ENCODE results near the gene COL26A1.
"Not testable (repeated sequence)": the region's sequence is repeated elsewhere in the genome, so short reads cannot be mapped to it uniquely, and the experiment has no call there.

Gene COL26A1

DNA sequence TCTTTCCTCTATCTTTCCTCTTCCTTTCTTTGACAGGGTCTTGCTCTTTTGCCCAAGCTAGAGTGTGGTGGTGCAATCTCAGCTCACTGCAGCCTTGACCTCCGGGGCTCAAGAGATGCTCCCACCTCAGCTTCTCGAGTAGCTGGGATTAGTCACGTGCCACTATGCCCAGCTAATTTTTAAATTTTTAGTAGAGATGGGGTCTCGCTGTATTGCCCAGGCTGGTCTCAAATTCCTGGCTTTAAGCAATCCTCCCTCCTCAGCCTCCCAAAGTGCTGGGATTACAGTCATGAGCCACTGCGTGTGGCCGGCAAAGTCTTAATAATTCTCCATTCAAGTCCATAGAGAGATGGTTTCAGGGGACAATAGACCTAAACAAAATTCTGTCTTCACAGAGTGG is 40.2 kb downstream of the COL26A1 start:
- no peak for DNase-seq

- DNase-seq = no peak
These were observed 42.9 kb downstream of the COL26A1 start for GRCh38 chr7:101405474-101406067.

DNA sequence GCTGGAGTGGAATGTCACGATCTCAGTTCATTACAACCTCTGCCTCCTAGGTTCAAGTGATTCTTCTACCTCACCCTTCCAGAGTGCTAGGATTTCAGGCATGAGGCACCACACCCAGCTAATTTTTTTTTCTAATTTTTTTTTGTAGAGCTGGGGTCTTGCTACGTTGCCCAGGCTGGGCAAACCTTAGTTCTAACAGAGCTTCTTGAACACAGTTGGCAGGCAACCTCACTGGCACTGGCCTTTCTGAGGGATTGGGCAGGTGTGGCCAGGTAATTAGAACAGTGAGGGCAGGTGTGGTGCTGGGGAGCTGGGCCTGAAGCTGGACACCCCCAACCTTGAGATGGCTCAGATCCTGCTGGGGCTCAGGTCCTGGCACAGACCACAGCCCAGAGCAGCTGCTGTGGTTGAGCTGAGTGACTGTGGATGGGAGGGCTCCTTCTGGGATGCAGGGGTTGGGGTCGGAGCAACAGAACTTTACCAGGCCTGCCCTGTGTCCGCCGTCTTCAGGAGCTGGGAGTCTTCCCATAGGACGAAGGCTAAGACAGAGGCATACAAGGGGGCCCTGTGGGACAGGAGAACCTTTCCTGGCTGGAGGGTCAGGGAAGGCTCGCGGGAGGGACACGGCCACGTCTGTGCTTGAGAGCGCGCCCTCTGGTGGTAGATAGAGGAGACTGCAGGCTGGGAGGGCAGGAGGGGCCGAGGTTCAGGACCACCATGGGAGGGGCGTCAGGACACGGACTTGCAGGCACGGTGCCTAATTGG is 48.2 kb downstream of the COL26A1 start:
- DNase-seq = no peak

GRCh38 chr7:101411508-101411874 is 48.8 kb downstream of the COL26A1 start:
- DNase-seq = no peak

DNA sequence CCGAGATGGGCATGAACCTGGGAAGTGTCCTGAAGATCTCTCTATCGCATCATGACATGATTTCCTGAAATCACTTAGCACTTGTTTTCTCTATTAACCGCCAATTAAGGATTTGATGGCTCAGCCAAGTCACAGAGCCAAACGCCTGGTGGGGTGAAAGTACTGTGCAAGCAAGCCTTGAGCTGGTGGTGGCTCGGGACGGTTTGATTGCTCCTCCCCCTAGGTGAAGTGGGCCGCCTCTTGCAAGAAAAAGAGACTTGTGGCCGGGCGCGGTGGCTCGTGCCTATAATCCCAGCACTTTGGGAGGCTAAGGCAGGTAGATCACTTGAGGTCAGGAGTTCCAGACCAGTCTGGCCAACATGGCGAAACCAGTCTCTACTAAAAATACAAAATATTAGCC is 50.3 kb downstream of the COL26A1 start:
- no peak for DNase-seq

GRCh38 chr7:101418694-101419093 is 56.0 kb downstream of the COL26A1 start:
- DNase-seq = no peak

DNA sequence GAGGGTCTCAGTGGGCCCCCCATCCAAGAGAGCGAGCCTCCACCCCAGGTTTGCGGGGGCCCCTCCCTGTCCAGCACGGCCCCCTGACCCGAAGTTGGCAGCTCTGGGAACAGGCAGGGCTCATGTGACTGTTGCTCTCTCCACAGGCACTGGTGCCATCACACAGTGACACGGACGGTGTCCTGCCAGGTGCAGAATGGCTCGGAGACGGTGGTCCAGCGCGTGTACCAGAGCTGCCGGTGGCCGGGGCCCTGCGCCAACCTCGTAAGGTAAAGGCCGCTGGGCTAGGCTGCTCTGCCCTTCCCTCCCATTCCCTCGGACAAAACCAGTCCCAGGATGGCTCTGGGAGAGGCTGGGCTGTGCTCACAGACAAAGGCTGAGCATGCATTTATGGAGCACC is 57.2 kb downstream of the COL26A1 start:
- no peak for DNase-seq

DNA sequence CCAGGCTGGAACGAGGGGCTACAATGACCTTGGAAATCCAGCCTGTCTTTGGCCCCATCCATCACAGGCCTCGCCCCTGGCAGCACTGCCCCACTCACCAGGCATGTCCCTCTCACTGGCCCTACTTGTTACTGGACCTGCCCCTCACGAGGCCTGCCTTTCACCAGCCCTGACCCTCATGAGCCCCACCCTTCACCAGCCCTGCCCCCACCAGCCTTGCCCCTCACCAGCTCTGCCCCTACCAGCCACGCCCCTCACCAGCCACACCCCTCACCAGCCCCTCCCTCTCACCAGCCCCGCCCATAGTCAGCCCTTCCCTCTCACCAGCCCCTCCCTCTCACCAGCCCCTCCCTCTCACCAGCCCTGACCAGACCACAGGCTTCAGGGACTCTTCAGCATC is 57.8 kb downstream of the COL26A1 start:
- DNase-seq = no peak

DNA sequence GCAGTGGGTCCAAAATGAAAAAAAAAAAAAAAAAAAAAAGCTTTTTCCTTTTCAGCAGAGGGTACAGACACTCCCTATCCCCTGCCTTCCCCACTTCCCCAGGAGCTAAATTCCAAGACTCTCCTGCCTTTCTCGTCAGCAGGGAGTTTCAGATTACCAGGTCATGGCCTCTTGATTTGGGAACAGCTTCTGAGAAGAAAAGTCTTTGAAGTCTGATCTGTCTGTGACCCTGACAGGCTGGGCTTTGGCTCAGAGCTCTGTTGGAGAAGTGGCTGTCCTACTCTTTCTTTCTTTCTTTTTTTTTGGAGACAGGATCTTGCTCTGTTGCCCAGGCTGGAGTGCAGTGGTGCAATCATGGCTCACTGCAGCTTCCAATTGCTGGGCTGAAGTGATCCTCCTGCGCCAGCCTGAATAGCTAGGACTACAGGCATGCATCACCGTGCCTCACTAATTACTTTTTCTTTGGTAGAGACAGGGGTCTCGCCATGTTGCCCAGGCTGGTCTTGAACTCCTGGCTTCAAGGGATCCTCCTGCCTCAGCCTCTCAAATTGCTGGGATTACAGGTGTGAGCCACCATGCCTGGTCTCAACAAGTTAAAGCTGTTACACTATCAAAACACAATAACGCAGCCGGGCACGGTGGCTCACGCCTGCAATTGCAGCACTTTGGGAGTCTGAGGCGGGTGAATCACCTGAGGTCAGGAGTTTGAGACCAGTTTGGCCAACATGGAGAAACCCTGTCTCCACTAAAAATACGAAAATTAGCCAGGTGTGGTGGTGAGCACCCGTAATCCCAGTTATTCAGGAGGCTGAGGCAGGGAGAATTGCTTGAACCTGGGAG is 59.9 kb downstream of the COL26A1 start:
- no peak for DNase-seq

DNA sequence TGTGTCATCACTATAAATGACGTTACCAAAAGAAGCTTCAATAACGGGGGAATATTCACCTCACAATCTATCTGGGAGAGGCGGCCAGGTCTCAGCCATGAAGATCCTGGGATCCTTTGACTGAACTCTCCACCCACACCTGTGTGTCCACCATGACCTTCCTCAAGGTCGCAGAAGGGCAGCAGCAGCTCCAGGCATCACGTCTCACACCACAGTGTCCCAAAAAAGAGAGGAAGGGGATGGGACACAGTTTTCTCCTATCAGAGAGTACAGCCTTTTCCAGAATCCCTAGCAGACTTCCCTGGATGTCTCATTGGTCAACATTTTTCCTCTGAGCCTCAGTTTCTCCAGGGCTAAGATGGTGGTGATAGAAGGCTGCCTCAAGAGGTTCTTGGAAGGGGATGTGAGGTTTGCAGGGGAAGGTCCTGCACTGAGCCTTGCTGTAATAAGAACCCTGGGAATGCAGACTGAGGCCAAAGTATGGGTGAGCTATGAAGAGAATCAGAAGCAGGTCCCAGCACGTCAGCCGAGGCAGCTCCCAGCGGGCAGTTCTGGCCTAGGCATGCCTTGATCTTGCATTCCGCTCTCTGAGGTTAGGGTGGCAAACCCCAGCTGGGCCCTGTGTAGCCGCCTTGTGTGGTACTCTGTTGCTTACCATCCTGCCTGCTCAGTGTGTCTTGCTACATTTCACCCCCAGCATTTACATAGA is 63.8 kb downstream of the COL26A1 start:
- no peak for DNase-seq

DNA sequence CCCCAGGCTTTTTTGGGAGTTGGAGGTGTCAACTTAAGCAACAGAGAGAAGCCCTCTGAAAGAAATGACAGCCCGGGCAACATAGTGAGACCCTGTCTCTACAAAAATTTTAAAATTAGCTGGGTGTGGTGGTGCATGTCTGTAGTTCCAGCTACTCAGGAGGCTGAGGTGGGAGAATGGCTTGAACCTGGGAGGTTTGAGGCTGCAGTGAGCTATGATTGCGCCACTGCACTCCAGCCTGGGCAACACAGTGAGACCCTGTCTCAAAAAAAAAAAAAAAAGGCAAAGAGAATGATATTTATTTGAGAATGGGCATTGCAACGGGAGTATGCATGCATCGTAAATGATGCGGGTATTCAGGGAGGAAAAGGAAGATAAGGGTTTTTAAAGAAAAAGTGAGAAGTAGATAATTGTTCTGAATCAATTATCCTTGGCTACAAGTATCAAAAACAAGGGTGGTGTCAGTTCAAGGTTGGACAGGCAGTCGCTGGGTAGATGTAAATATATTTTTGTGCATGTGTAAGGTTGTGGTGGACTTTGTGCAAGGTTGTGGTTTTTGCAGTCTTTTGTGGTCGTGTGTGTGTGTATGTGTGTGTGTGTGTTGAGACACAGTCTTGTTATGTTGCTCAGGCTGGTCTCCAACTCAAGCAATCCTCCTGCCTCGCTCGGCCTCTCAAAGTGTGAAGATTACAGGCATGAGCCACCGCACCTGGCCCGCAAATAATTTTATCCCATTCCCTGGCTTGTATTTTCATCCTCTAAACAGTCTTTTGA is 65.6 kb downstream of the COL26A1 start:
- DNase-seq = no peak

GRCh38 chr7:101432316-101432715 is 69.6 kb downstream of the COL26A1 start:
- no peak for DNase-seq

DNA sequence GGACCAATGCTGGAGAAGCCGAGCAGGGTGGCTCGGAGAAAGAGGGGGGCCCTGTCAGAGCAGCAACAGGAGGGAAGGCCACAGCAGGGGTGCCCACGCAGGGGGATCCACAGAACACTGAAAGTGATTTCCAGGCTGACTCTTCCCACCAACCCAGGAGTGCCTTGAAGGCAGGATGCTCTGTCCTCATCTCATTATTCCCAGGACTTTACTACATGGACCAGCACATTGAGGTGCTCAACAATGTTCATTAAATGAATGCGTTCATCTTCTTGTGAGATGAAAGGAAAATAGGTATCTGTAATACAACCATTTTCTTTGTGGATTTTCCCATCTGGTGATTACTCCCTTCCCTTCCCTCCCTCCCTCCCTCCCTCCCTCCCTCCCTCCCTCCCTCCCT is 71.0 kb downstream of the COL26A1 start:
- no peak for DNase-seq

DNA sequence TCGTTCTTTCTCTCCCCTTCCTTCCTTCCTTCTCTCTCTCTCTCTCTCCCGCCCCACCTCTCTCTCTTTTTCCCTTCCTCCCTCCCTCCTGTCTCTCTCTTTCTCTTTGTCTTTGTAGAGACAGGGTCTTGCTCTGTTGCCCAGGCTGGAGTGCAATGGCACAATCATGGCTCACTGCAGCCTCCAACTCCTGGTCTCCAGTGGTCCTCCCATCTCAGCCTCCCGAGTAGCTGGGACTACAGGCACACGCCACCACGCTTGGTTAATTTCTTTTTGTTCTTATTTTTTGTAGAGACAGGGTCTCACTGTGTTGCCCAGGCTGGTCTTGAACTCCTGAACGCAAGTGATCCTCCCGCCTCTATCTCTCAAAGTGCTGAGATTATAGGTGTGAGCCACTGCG is 71.5 kb downstream of the COL26A1 start:
- not testable (repeated sequence) for DNase-seq

DNA sequence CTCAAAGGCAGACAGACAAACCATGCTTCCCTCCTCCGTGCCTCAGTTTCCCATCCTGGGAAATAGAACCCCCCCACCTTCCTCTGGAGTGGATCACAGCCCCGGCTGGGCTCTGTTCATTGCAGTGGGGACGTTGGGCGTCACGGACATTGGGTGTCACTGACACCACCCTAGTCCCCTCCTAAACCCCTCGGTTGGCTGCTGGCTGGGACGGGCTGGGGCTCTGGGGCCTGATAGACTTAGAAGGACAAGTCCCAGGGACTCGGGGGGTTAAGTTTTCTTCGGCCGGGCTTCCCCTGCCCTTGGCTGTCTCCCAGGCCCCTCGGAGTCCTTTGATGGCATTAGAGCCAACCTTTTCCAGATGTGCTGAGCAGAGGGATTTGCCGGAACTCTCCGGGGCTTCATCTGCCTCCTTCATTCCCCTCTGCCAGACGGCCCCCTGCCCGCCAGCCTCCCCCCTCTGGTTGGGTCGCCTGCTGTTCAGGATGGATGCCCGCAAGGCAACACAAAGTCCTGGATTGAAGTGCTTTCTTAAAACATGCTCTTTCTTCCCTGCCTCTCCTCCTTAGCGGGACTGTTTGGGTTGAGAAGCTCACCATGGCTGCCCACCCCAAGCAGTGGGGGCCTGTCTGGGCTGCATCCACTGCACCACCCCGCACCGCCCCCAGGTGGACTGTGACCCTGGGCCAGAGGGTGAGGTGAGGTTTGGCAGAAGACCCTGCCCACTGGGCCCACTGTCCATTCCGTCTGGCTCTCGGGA is 73.0 kb downstream of the COL26A1 start:
- DNase-seq = no peak

DNA sequence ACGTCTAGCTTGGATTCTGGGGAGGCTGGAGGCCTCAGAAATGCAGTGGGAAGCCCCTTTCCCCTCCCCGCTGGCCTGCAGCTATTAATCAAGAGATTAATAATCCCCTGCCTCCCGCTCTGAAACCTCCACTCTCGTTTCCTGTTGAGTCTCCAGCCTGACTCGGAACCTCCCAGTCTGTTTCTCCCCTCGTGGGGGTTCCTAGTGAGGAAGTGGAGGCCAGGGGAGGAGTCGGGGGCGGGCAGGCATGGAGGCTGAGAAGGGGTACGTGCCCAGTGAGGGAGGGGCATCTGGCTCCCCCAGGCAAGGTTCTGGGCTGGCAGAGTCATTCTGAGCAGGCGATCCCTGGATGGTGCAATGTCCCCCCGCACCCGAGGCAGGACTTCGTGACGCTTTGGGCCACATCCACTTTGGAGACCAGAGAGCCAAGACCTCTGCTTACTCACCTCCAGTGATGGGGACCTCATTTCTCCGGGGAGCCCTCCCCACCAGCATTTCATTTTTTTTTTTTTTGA is 73.6 kb downstream of the COL26A1 start:
- DNase-seq = no peak

- DNase-seq = no peak
These were observed 74.3 kb downstream of the COL26A1 start for GRCh38 chr7:101436857-101437576.

GRCh38 chr7:101441890-101442289 is 79.2 kb downstream of the COL26A1 start:
- no peak for DNase-seq

- no peak for DNase-seq
These were observed 79.9 kb downstream of the COL26A1 start for GRCh38 chr7:101442426-101443070.

DNA sequence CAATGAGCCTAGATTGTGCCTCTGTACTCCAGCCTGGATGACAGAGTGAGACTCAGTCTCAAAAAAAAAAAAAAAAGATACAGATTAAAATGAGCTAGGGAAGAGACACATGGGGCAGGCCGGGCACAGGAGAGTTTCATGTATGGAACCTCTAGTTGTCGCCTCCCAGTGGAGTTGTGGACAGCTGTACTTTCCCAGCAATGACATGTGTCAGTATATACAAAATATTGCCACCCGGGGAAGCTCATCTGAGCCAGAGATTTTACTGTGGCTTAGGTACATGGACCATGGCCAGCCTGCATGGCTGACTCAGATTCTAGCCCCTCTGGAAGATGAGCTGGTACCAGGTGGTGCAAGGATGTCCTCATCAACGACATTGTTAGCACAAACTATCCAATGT is 87.4 kb downstream of the COL26A1 start:
- DNase-seq = no peak
